HepG2 (cell line): Measurements from ENCODE around the gene HPS1. TPM values are rescaled to one million over a fixed set of nuclear protein-coding genes. Genes with fewer than 3 reads are reported as not detected.

ENCODE experiments used
- ATAC-seq: fragments of 200-7000 bp; cut with Tn5 transposase; 3 replicates; pipeline ENCODE4 v1.9.1; 2020; ENCODE audit warnings: mild to moderate bottlenecking, moderate library complexity
- BruUV-seq: library from RNA; stranded (reverse); fragments of 400-500 nt; replicated peaks from 2 replicates; lab custom pipeline; 2021; lab: Mats Ljungman, UMichigan
- CTCF ChIA-PET: fragments of 300-600 bp; formaldehyde crosslinking; extraction: SDS; loops from one replicate; lab custom pipeline; 2021; ENCODE audit warnings: low total read pairs, inconsistent platforms, low intra/inter-chr PET ratio; lab: Yijun Ruan, JAX
- POLR2A ChIA-PET: fragments of 350-600 bp; sonication (Branson Sonifier 250); formaldehyde crosslinking; loops from one replicate; lab custom pipeline; 2020; ENCODE audit warnings: antibody characterized with exemption, inconsistent platforms; lab: Yijun Ruan, JAX
- DNase-seq: peaks from one replicate; pipeline ENCODE4 v3.0.0-alpha.2; 2015; ENCODE audit warnings: low spot score
- FAIRE-seq: peaks from 3 replicates; lab custom pipeline; 2011; peaks lifted over from hg19 to GRCh38; lab: Jason Lieb, UNC
- H2AFZ ChIP-seq: one replicate; pipeline ENCODE4 v1.6.1; 2011; ENCODE audit warnings: low read length, inconsistent platforms
- H3K27ac ChIP-seq: fragments of 300-600 bp; 3 replicates; pipeline ENCODE4 v1.8.0; 2011; ENCODE audit warnings: mixed run types, mild to moderate bottlenecking, mixed read lengths, low read length, inconsistent platforms; ENCODE audit not compliant: insufficient read depth; ENCODE audit errors: extremely low read length
- H3K27me3 ChIP-seq, 2 experiments: fragments of 200-600 bp in 1 of 2; 2 replicates in 1 of 2; 3 replicates in 1 of 2; pipeline versions ENCODE4 v1.6.0 to v1.8.0; 2011; ENCODE audit warnings: low read length in 2 of 2, mild to moderate bottlenecking in 2 of 2, moderate library complexity in 2 of 2, inconsistent platforms in 1 of 2; ENCODE audit not compliant: insufficient read depth in 2 of 2, control insufficient read depth in 1 of 2
- H3K36me3 ChIP-seq, 2 experiments: fragments of 200-600 bp in 1 of 2; replicated peaks in 1 of 2; 2 replicates in 1 of 2; 3 replicates in 1 of 2; pipeline versions ENCODE4 v1.5.1 to v1.8.0; 2011; ENCODE audit warnings: low read length in 2 of 2, inconsistent platforms in 1 of 2; ENCODE audit not compliant: insufficient read depth in 2 of 2, control insufficient read depth in 1 of 2
- H3K4me1 ChIP-seq: 2 replicates; pipeline ENCODE4 v1.5.1; 2012; ENCODE audit warnings: low read length, inconsistent platforms; ENCODE audit not compliant: insufficient read depth
- H3K4me2 ChIP-seq: 2 replicates; pipeline ENCODE4 v1.6.0; 2011; ENCODE audit warnings: low read depth, low read length, inconsistent platforms
- H3K4me3 ChIP-seq, 3 experiments: fragments of 200-600 bp in 1 of 3; sonication (generic), shearing (Covaris generic) in 1 of 3; replicated peaks in 1 of 3; 2 replicates each; pipeline ENCODE4 v1.5.1; 2011 to 2016; ENCODE audit warnings: low read length in 3 of 3, inconsistent platforms in 2 of 3, low read depth in 2 of 3, mild to moderate bottlenecking in 2 of 3, control low read depth in 1 of 3, mixed read lengths in 1 of 3; ENCODE audit not compliant: insufficient read depth in 1 of 3
- H3K79me2 ChIP-seq: one replicate; pipeline ENCODE4 v1.6.1; 2011; ENCODE audit warnings: low read length, inconsistent platforms; ENCODE audit not compliant: insufficient read depth
- H3K9ac ChIP-seq: 2 replicates; pipeline ENCODE4 v1.6.0; 2011; ENCODE audit warnings: mild to moderate bottlenecking, low read depth, low read length, inconsistent platforms; ENCODE audit not compliant: insufficient read depth
- H3K9me3 ChIP-seq: 2 replicates; pipeline ENCODE4 v1.5.1; 2012; ENCODE audit warnings: mild to moderate bottlenecking, low read length
- H4K20me1 ChIP-seq: 2 replicates; pipeline ENCODE4 v1.6.0; 2011; ENCODE audit warnings: inconsistent platforms, mild to moderate bottlenecking, low read length, moderate library complexity; ENCODE audit not compliant: insufficient read depth
- CENPT ChIP-seq: sonication (generic); formaldehyde crosslinking; IDR thresholded peaks from 2 replicates; pipeline ENCODE4 v1.8.0; 2022; ENCODE audit warnings: low read depth, mild to moderate bottlenecking, moderate library complexity, missing genetic modification reagents
- KAT7 ChIP-seq: IDR thresholded peaks from 2 replicates; pipeline ENCODE4 v1.6.1; 2018; ENCODE audit warnings: borderline replicate concordance, missing compliant biosample characterization
- MIER3 ChIP-seq: IDR thresholded peaks from 2 replicates; pipeline ENCODE4 v1.6.1; 2016; ENCODE audit warnings: missing compliant biosample characterization, borderline replicate concordance
- ZBTB7A ChIP-seq: sonication (generic); formaldehyde crosslinking; IDR thresholded peaks from 2 replicates; pipeline ENCODE4 v1.8.0; 2022; ENCODE audit warnings: mild to moderate bottlenecking, missing genetic modification reagents
- ZNF260 ChIP-seq: sonication (generic); formaldehyde crosslinking; IDR thresholded peaks from 2 replicates; pipeline ENCODE4 v1.4.0; 2020; ENCODE audit warnings: missing genetic modification reagents, low read depth, mild to moderate bottlenecking, borderline replicate concordance
- WGBS: methylation state at CpG from one replicate; pipeline ENCODE4 v1.1.6; 2017; ENCODE audit warnings: low lambda C conversion rate; 5-methylcytosine and 5-hydroxymethylcytosine counted together
- in situ Hi-C: cut with HindIII; loops from 2 replicates; pipeline ENCODE4 v1.10.0; 2017; ENCODE audit warnings: low pct_unique_long_range_greater_than_20kb; ENCODE audit not compliant: extremely low pct_ligation_motif_present
- intact Hi-C: fragments of 100-400 bp; cut with micrococcal nuclease; formaldehyde crosslinking; loops from one replicate; pipeline ENCODE4 v1.10.0; 2022; ENCODE audit not compliant: unreplicated experiment
- polyA plus RNA-seq, 8 experiments: library from polyadenylated mRNA; depleted of rRNA in 3 of 8; stranded (reverse) in 7 of 8; unstranded in 1 of 8; fragments of >200 nt; fragmentation: Illumina TruSeq in 4 of 8; extraction: Trizol in 4 of 8; gene quantifications; 2 replicates each; pipeline versions ENCODE4 v1.2.1 to v1.2.3, GENCODE V29; 2011 to 2016; ENCODE audit warnings: low read depth in 4 of 8, missing spikeins in 1 of 8, mixed read lengths in 1 of 8; ENCODE audit not compliant: insufficient read depth in 1 of 8
- total RNA-seq, 5 experiments: library from RNA; depleted of rRNA; stranded (reverse); fragments of >200 nt; fragmentation: Illumina TruSeq; extraction: Trizol; gene quantifications; 2 replicates each; pipeline ENCODE4 v1.2.3, GENCODE V29; 2016; ENCODE audit warnings: low read depth in 1 of 5
- TF ChIP-seq, protein P1 (sequence below): sonication (generic); formaldehyde crosslinking; IDR thresholded peaks from 2 replicates; pipeline ENCODE4 v1.4.0; 2020; ENCODE audit warnings: missing genetic modification reagents, borderline replicate concordance

Gene HPS1
- total and polyA plus RNA-seq, 2 of the 13 experiments (the other 11 are each of a cell fraction or from before 2014, with no cell fraction given) = 24.6 to 25.8 TPM

DNA sequence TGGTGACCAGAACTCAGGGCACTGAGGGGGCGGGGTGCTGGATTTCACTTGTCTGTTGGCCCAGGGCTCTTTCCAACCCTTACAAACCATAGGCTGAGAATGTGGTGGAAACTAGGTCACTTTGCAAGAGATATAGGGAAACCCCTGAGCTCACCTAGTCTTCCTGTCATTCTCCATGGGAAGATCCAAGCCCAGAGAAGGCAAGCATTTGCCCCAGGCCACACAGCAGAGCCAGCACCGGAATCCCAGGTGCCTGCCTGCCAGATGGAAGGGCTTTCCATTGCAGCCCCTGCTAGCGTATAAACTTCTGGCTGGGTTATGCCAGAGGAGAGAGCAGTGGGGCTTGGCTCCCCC, 32.2 kb downstream of the HPS1 start (continued):
- TF ChIP-seq, protein P1, sequence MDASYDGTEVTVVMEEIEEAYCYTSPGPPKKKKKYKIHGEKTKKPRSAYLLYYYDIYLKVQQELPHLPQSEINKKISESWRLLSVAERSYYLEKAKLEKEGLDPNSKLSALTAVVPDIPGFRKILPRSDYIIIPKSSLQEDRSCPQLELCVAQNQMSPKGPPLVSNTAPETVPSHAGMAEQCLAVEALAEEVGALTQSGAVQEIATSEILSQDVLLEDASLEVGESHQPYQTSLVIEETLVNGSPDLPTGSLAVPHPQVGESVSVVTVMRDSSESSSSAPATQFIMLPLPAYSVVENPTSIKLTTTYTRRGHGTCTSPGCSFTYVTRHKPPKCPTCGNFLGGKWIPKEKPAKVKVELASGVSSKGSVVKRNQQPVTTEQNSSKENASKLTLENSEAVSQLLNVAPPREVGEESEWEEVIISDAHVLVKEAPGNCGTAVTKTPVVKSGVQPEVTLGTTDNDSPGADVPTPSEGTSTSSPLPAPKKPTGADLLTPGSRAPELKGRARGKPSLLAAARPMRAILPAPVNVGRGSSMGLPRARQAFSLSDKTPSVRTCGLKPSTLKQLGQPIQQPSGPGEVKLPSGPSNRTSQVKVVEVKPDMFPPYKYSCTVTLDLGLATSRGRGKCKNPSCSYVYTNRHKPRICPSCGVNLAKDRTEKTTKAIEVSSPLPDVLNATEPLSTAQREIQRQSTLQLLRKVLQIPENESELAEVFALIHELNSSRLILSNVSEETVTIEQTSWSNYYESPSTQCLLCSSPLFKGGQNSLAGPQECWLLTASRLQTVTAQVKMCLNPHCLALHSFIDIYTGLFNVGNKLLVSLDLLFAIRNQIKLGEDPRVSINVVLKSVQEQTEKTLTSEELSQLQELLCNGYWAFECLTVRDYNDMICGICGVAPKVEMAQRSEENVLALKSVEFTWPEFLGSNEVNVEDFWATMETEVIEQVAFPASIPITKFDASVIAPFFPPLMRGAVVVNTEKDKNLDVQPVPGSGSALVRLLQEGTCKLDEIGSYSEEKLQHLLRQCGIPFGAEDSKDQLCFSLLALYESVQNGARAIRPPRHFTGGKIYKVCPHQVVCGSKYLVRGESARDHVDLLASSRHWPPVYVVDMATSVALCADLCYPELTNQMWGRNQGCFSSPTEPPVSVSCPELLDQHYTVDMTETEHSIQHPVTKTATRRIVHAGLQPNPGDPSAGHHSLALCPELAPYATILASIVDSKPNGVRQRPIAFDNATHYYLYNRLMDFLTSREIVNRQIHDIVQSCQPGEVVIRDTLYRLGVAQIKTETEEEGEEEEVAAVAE = no peak
- no peak for TF ChIP-seq CENPT
- no peak for TF ChIP-seq ZBTB7A (CRISPR knock-in tag)

DNA sequence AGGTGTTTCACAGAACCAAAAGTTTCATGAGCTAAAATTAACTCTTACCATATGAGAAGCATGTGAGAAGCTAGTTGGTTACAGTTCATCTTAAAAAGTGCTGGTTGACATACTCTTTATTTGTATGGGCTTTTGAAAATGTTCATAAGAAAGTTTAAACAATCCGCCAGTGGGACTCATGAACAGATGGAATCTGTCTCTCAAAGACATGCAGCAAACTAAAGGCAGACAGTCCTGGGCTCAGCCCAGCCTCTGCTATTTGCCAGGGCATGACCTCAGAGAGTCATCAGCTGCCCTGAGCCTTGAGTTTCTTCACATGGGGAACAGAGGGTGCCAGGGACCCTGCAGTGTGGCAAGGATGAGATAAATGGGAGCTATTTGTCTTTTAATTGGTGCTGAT, 35.0 kb downstream of the HPS1 start:
- H3K36me3 ChIP-seq = no peaks in the 10 kb centered on the region
- ChIA-PET CTCF (no interaction called here), POLR2A (no interaction called here)
- no peak overlapping the region for H3K9ac ChIP-seq
- no peak overlapping the region for H3K4me2 ChIP-seq
- 71% methylated on average over 1 of the region's 1 CpG for WGBS
- H3K9me3 ChIP-seq = no peaks in the 10 kb centered on the region
- DNase-seq (no peak), ATAC-seq (no peak), FAIRE-seq (no peak)
- TF ChIP-seq KAT7 (CRISPR knock-in tag) (no peak), MIER3 (CRISPR knock-in tag) (no peak), ZNF260 (CRISPR knock-in tag) (no peak)
- no peaks in the 10 kb centered on the region for H3K79me2 ChIP-seq
- intact Hi-C loops (no loop called here), in situ Hi-C loops (no loop called here)
- no peaks in the 10 kb centered on the region for H4K20me1 ChIP-seq
- BruUV-seq = no TSS peak
- no peak overlapping the region for H2AFZ ChIP-seq
- no peak overlapping the region for H3K27ac ChIP-seq
- H3K4me1 ChIP-seq = peaks cover 18% of the 10 kb centered on the region
- no peak overlapping the region for H3K4me3 ChIP-seq
- no peaks in the 10 kb centered on the region for H3K27me3 ChIP-seq
